AG08395 (cell line): ENCODE data around the gene HLCS.

Source experiments
- DNase-seq: peaks from one replicate; pipeline ENCODE4 v3.0.0; 2012; ENCODE audit warnings: mixed read lengths, low spot score

Gene HLCS

GRCh38 chr21:36780861-36781260 lies 185.6 kb downstream of the HLCS start:
- no peak for DNase-seq

DNA sequence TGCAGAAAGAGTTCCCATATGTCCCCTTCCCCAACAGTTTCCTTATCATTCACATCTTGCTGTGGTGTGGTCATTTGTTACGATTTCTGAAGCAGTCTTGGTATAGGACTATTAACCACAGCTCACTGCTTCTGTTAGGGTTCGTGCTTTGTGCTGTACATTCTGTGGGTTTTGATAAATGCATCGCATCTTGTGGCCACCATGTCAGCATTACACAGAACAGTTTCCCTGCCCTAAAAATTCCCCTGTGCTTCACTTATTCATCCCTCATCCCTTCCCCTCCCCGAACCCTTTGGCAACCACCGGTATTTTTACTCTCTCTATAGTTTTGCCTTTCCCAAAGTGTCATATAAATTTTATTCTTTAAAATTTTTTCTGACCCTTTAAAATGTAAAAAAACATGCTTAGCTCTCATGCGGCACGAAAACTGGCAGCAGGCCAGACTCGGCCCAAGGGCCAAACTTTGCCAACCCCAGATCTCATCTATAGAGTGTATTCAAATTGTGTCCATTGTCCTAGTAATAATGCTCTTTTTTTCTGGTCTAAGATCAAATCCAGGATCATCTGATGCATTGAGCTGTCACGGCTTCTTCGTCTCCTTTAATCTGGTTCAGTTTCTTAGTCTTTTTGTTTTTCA lies 189.4 kb downstream of the HLCS start:
- no peak for DNase-seq

DNA sequence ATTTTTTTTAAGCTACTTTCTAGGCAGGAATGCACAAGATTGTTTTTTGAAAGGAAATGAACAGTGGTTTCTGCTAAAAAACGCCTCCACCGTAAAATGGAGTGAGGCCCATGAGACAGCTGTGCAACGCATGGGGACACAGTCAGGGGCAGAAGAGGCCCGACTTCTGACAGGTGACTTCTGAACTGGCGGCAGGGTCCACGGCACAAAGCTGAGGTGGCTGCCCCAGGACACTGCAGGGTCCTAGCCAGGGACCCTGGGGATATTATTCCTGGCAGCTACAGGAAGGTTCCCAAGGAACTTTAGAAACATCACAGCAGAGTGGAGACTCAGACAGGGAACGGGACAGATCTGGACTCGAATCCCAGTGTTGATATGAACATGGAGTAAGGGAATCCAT lies 192.5 kb downstream of the HLCS start:
- DNase-seq, result no peak

DNA sequence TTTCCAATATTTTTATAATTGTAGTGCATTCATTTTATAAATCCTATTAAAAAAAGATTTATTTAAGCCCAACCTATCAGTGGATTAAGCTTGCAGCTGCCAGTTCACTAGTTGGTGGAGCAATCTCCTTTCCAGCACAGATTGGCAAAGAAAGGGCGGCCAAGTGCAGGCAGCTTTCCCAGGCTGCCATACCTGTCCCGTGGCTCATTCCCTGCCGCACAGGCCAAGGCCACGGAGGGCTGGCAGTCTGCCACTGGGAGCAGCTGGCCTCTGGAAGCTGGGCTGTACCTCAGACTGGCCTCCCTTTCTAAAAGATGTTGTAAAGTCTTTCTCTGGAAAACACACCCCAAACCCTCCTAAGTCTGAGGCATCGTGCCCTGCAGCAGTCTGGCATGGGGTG lies 193.4 kb downstream of the HLCS start:
- peak; percentile 53 for DNase-seq

- no peak for DNase-seq
Observed at GRCh38 chr21:36769051-36769839, 197.2 kb downstream of the HLCS start.

- DNase-seq, result no peak
Observed at GRCh38 chr21:36768496-36768895, 198.0 kb downstream of the HLCS start.

- no peak for DNase-seq
Observed at GRCh38 chr21:36767096-36767495, 199.4 kb downstream of the HLCS start.

DNA sequence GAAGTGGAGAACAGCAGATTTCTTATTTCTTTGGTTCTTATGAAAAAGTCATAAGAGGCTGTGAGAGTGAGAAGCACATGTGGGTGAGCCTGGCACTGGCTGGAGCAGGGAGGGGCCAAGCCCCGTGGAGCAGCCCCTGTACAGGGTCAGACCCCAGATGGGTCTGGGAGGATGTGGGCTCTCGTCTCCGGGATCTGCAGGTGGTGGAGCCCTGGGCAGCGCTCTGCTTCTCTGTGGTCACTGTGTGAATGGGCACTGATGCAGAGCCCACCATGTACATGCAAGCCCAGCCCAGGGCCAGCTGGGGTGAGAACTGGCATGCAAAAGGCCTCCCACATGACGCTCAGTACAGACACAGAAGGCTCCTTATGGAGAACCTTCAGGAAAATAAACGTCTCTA lies 200.0 kb downstream of the HLCS start:
- DNase-seq, result no peak

GRCh38 chr21:36765229-36765628 lies 201.2 kb downstream of the HLCS start:
- no peak for DNase-seq

DNA sequence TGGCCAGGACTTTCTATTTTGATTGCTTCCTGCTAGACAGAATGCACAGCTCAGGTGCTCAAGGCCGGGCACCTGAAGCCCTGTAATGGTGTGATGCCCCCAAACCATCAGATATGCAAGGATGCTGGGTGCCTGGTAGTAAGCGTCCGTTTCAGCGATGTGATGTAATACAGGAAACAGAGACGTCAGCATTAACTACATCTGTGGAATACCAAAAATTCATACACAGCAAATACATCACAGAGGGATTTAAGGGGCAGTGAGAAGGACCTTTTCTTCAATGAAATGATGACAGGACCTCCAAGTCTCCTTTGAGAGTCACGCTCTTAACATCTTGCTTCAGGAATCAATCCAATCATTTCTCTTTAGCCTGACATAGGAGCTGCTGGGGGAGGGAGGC lies 203.2 kb downstream of the HLCS start:
- DNase-seq, result no peak

- no peak for DNase-seq
Observed at GRCh38 chr21:36762642-36763041, 203.8 kb downstream of the HLCS start.

DNA sequence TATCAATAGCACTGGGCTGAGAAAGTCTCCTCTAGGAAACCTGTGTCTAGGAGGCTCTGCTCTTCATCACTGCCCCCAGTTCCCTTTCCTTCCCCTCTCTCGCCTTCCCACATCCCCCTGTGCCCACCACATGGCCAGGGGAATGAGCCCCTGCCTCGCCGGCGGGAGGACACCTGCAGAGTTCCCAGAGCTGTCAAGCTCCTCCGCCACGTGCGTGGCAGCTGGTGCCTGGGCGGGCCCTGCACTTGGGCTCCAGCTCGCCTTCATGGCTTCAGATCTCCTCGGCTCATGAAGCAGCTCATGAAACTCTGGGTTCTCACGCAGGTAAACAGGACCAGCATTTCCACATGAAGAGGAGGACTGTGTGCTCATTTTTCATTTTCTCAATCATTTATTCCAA lies 204.8 kb downstream of the HLCS start:
- no peak for DNase-seq

GRCh38 chr21:36759348-36760083 lies 207.0 kb downstream of the HLCS start:
- DNase-seq, result no peak

- DNase-seq, result no peak
Observed at GRCh38 chr21:36757196-36757595, 209.3 kb downstream of the HLCS start.

DNA sequence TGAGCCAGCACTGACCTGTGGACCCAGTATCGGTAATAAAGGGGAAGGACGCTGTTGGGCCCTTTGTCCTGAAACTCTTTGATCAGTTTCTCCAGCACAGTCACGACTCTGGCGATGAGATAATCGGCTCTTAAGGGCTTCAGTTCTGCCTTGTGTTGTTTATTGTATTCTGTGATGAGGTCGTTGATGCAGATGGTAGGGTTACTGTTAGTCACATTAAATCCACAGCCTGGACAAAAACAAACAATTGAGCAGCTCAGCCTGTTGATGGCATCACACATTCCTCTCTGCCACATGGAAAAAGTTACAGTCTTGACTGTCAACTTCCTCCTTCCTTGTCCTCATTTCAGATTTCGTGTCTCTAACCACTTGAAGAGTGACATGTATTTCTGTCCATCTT lies 209.9 kb downstream of the HLCS start:
- peak; percentile 25 for DNase-seq

DNA sequence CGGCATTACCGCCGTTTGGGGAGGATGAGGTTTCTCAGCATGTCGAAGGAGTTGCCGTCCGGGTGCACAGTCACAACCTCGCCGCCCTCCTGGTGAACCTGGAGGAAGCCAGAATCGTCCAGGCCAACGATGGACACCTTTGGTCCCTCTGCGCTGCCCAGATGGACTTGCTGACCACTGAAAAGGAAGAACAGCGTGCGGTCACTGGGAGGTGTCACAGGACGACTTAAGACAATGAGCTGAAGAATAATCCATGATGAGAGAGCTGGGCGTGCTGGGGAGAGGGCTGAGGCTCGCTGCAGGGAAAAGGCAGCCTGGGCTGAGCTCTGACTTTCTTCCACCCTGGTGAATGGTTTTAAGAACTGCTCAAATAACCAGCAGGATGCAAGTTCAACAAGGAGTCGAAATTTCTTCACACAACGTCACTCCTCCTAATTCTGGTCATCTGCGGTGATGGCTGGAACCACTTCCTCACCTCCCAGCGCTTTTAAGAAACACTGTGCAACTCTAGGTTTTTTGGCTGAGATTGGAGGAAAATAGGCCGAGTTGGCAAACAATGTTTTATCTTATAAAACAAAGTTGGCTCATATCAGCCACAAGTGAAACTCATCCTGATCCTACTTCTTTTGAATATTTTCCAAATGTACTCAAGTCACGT lies 212.1 kb downstream of the HLCS start:
- no peak for DNase-seq

- no peak for DNase-seq
Observed at GRCh38 chr21:36753556-36753955, 212.9 kb downstream of the HLCS start.

DNA sequence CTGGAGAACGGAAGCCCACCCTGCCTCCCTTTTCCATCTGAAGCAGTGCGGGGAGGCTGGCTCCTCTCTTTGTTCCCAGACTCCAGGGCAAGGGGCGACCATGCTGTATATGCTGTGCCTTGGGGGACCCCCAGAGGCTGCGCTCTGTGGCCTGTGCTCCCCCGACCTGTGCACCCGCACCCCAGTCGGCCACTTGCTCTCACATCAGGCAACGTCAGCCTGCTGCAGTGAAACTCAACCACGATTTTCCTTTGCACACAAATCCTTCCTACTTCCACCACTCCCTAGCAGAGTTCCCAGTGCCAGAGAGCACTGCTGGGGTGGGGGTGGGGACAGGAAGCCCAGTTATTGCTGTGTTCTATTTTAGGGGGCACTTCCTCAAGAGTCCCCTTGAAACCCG lies 215.1 kb downstream of the HLCS start:
- no peak for DNase-seq

DNA sequence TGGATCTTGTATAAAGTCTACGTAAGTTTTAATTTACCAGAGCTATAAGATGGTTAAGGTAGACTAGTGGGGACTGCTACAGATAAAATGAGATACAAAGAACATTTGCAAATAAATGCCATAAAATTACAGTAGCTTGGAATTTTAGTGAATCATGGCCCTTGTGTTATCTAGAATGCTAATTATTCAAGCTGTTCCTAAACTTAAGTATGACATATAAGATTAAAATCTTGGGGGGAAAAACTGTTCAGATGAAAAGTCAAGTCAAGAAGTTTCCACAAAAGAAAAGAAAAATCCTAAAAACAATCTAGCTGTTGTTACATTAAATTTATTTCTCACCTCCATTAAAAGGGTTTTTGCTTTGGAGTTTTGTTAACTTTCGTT lies 215.9 kb downstream of the HLCS start:
- DNase-seq, result no peak

- DNase-seq, result no peak
Observed at GRCh38 chr21:36749935-36750575, 216.4 kb downstream of the HLCS start.

DNA sequence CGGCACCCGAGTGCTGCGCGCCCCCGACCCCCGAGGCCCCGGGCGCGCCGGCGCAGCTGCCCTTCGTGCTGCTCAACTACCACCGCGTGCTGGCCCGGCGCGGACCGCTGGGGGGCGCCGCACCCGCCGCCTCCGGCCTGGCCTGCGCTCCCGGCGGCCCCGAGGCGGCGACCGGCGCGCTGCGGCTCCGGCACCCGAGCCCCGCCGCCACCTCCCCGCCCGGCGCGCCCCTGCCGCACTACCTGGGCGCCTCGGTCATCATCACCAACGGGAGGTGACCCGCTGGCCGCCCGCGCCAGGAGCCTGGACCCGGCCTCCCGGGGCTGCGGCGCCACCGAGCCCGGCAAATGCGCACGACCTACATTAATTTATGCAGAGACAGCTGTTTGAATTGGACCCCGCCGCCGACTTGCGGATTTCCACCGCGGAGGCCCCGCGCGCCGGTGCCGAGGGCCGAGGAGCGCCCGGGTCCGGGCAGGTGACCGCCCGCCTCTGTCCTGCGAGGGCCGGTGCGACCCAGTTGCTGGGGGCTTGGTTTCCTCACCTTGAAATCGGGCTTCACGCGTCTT lies 218.6 kb downstream of the HLCS start:
- DNase-seq, result peak; percentile 62
